ENCODE data around the gene ROPN1B. TPM values are rescaled to one million over a fixed set of nuclear protein-coding genes. Genes with fewer than 3 reads are reported as not detected.

The ROPN1B gene
- total RNA-seq, 1 experiment from 2014 or later = 2.2 TPM

GRCh38 chr3:126026277-126026751 is 57.3 kb downstream of the ROPN1B start:
- ChIA-PET POLR2A (no interaction called here), RAD21 (ENCODE audit: low non-redundant PET in 1 of 2, low total read pairs in 2 of 2, uncharacterized antibody in 2 of 2, unreplicated experiment in 2 of 2) (no interaction called here), CTCF (no interaction called here)
- no peak for DNase-seq (ENCODE audit: low read depth, low spot score)
- ATAC-seq = no peak
- 0 out of 4 replicates have a peak, but pooled peaks cover 0 to 5% of the 10 kb centered on the region in 2 experiments for H3K36me3 ChIP-seq (ENCODE audit: control insufficient read depth in 1 of 2, insufficient read depth in 2 of 2, low read length in 2 of 2)
- no peaks in the 10 kb centered on the region for H3K79me2 ChIP-seq (ENCODE audit: insufficient read depth, low read length)
- H4K20me1 ChIP-seq (ENCODE audit: insufficient read depth) = no peaks in the 10 kb centered on the region
- H3K9ac ChIP-seq (ENCODE audit: low read length) = no peak overlapping the region
- H3K27ac ChIP-seq (ENCODE audit: low read depth, low read length) = no peak overlapping the region
- intact Hi-C loops (cut with micrococcal nuclease) = no loop called here
- no peak overlapping the region for H2AFZ ChIP-seq (ENCODE audit: low read depth, low read length, poor library complexity, severe bottlenecking)
- no peaks in the 10 kb centered on the region for H3K4me1 ChIP-seq (ENCODE audit: control insufficient read depth in 1 of 2, insufficient read depth in 2 of 2, low read length in 2 of 2)
- no peak overlapping the region for H3K4me2 ChIP-seq (ENCODE audit: low read length)
- no peak overlapping the region for H3K4me3 ChIP-seq (replicated peaks in 1 of 2; ENCODE audit: low read depth in 1 of 2, low read length in 2 of 2)
- BruUV-seq (replicated peaks) = no TSS peak
- no peaks in the 10 kb centered on the region for H3K9me2 ChIP-seq (ENCODE audit: insufficient read depth)
- H3K9me3 ChIP-seq (ENCODE audit: control insufficient read depth in 1 of 2, insufficient read depth in 1 of 2, low read depth in 1 of 2, low read length in 2 of 2) = peaks cover 7 to 11% of the 10 kb centered on the region in 2 experiments; a peak in 2 of 4 replicates
- TF ChIP-seq ZNF274 (IDR thresholded peaks at IDR 0.05; ENCODE audit: low read depth, low read length) = no peak
- TF ChIP-seq TCF7L2 (IDR thresholded peaks at IDR 0.05; ENCODE audit: borderline replicate concordance, extremely low read depth, insufficient read depth, insufficient read length) = no peak
- TF ChIP-seq EGR1 (IDR thresholded peaks at IDR 0.05; ENCODE audit: low read depth) = no peak
- TF ChIP-seq EZH2 (IDR thresholded peaks at IDR 0.05) = no peak
- no peak for TF ChIP-seq CTCF (IDR thresholded peaks at IDR 0.05 in 2 of 3, conservative IDR thresholded peaks at IDR 0.05 in 1 of 3; ENCODE audit: borderline replicate concordance in 1 of 3, insufficient read depth in 1 of 3, low read depth in 2 of 3, low read length in 2 of 3)
- TF ChIP-seq REST (IDR thresholded peaks at IDR 0.05; ENCODE audit: low read depth) = no peak
- no peak for TF ChIP-seq SP1 (IDR thresholded peaks at IDR 0.05; ENCODE audit: low read depth)
- no peak for TF ChIP-seq MAX (IDR thresholded peaks at IDR 0.05)
- TF ChIP-seq JUND (IDR thresholded peaks at IDR 0.05) = no peak
- no peak for TF ChIP-seq ELF1 (IDR thresholded peaks at IDR 0.05; ENCODE audit: borderline replicate concordance, low read depth)
- TF ChIP-seq EZH2phosphoT487 (IDR thresholded peaks at IDR 0.05; ENCODE audit: borderline replicate concordance) = no peak
- no peak for TF ChIP-seq ATF3 (IDR thresholded peaks at IDR 0.05)
- TF ChIP-seq SRF (IDR thresholded peaks at IDR 0.05; ENCODE audit: low read depth) = no peak
- no peak for TF ChIP-seq CEBPB (IDR thresholded peaks at IDR 0.05; ENCODE audit: low read depth)
- no peak for TF ChIP-seq ZBTB33 (IDR thresholded peaks at IDR 0.05; ENCODE audit: extremely low read depth, insufficient replicate concordance, low read length)
- TF ChIP-seq YY1 (IDR thresholded peaks at IDR 0.05; ENCODE audit: extremely low read depth, insufficient replicate concordance, low read depth, low read length) = no peak
- TF ChIP-seq ZFX (IDR thresholded peaks at IDR 0.05) = no peak
- no peak for TF ChIP-seq SIN3A (IDR thresholded peaks at IDR 0.05; ENCODE audit: low read depth)
- TF ChIP-seq POLR2AphosphoS5 (IDR thresholded peaks at IDR 0.05; ENCODE audit: low read depth, low read length) = no peak
- no peaks in the 10 kb centered on the region for H3K27me3 ChIP-seq (ENCODE audit: insufficient read depth, low read length)
